HEK293 (cell line): Measurements from ENCODE around the gene TAF5.

Experiments used
- CTCF ChIA-PET: fragments of 350-600 bp; formaldehyde crosslinking; extraction: SDS; loops from one replicate; lab custom pipeline; 2021; ENCODE audit warnings: antibody characterized with exemption; lab: Yijun Ruan, JAX
- POLR2A ChIA-PET: fragments of 300-600 bp; formaldehyde crosslinking; extraction: SDS; loops from one replicate; lab custom pipeline; 2020; ENCODE audit warnings: antibody characterized with exemption, inconsistent platforms; lab: Yijun Ruan, JAX
- H3K27ac ChIP-seq: fragments of 200-500 bp; sonication (Bioruptor generic); 2 replicates; pipeline ENCODE4 v1.5.1; 2014; ENCODE audit warnings: low read depth, low read length, control low read depth, inconsistent platforms; ENCODE audit errors: extremely low read depth
- H3K36me3 ChIP-seq, 2 experiments: fragments of 200-500 bp in 1 of 2; sonication (Bioruptor generic) in 1 of 2; 1 replicate in 1 of 2; 2 replicates in 1 of 2; pipeline ENCODE4 v1.5.1; 2014 to 2017; ENCODE audit warnings: inconsistent platforms in 2 of 2, low read length in 2 of 2; ENCODE audit not compliant: control insufficient read depth in 2 of 2, insufficient read depth in 1 of 2
- H3K4me1 ChIP-seq: fragments of 200-500 bp; sonication (Bioruptor generic); 2 replicates; pipeline ENCODE4 v1.5.1; 2014; ENCODE audit warnings: mild to moderate bottlenecking, low read length, inconsistent platforms; ENCODE audit not compliant: control insufficient read depth, insufficient read depth
- H3K4me3 ChIP-seq: 2 replicates; pipeline ENCODE4 v1.5.1; 2011; ENCODE audit warnings: low read depth, mild to moderate bottlenecking, control low read depth, low read length, moderate library complexity
- H3K9me3 ChIP-seq: fragments of 200-500 bp; sonication (Bioruptor generic); 2 replicates; pipeline ENCODE4 v1.5.1; 2014; ENCODE audit warnings: low read depth, low read length, inconsistent platforms; ENCODE audit not compliant: control insufficient read depth, insufficient read depth
- BCL11B ChIP-seq: fragments of 450-650 bp; formaldehyde crosslinking; IDR thresholded peaks from 2 replicates; pipeline ENCODE4 v1.5.1; 2016; ENCODE audit warnings: low read depth, missing biosample characterization, missing genetic modification characterization
- EGR2 ChIP-seq: fragments of 450-650 bp; formaldehyde crosslinking; IDR thresholded peaks from 2 replicates; pipeline ENCODE4 v1.5.1; 2016; ENCODE audit warnings: low read depth, missing biosample characterization, missing genetic modification characterization
- GFI1B ChIP-seq: fragments of 450-650 bp; formaldehyde crosslinking; IDR thresholded peaks from 2 replicates; pipeline ENCODE4 v1.5.1; 2016; ENCODE audit warnings: missing biosample characterization, missing genetic modification characterization
- HOXD13 ChIP-seq: sonication (generic); formaldehyde crosslinking; IDR thresholded peaks from 2 replicates; pipeline ENCODE4 v1.8.0; 2022; ENCODE audit warnings: missing genetic modification reagents, borderline replicate concordance
- KLF8 ChIP-seq: fragments of 450-650 bp; formaldehyde crosslinking; IDR thresholded peaks from 2 replicates; pipeline ENCODE4 v1.5.1; 2016; ENCODE audit warnings: missing biosample characterization, missing genetic modification characterization
- MYNN ChIP-seq: fragments of 450-650 bp; formaldehyde crosslinking; IDR thresholded peaks from 2 replicates; pipeline ENCODE4 v1.5.1; 2016; ENCODE audit warnings: missing biosample characterization, missing genetic modification characterization, borderline replicate concordance
- OVOL3 ChIP-seq: fragments of 450-650 bp; formaldehyde crosslinking; IDR thresholded peaks from 2 replicates; pipeline ENCODE4 v1.5.1; 2016; ENCODE audit warnings: missing biosample characterization, missing genetic modification characterization
- PBX3 ChIP-seq: sonication (generic); formaldehyde crosslinking; IDR thresholded peaks from 2 replicates; pipeline ENCODE4 v1.8.1; 2022; ENCODE audit warnings: mild to moderate bottlenecking, moderate library complexity, missing genetic modification reagents
- REPIN1 ChIP-seq: fragments of 450-650 bp; formaldehyde crosslinking; IDR thresholded peaks from 2 replicates; pipeline ENCODE4 v1.5.1; 2017; ENCODE audit warnings: missing biosample characterization, missing genetic modification characterization, low read depth
- SALL2 ChIP-seq: fragments of 450-650 bp; formaldehyde crosslinking; IDR thresholded peaks from 2 replicates; pipeline ENCODE4 v1.5.0; 2017; ENCODE audit warnings: missing biosample characterization, mild to moderate bottlenecking, missing genetic modification characterization, borderline replicate concordance
- SP7 ChIP-seq: fragments of 450-650 bp; formaldehyde crosslinking; IDR thresholded peaks from 2 replicates; pipeline ENCODE4 v1.5.1; 2016; ENCODE audit warnings: missing biosample characterization, missing genetic modification characterization
- YY2 ChIP-seq: fragments of 450-650 bp; formaldehyde crosslinking; IDR thresholded peaks from 2 replicates; pipeline ENCODE4 v1.5.1; 2016; ENCODE audit warnings: missing biosample characterization, missing genetic modification characterization
- ZBTB20 ChIP-seq: fragments of 450-650 bp; formaldehyde crosslinking; IDR thresholded peaks from 2 replicates; pipeline ENCODE4 v1.5.1; 2016; ENCODE audit warnings: missing biosample characterization, missing genetic modification characterization
- ZFHX2 ChIP-seq: fragments of 450-650 bp; formaldehyde crosslinking; conservative IDR thresholded peaks from 2 replicates; pipeline ENCODE4 v1.5.1; 2016; ENCODE audit warnings: missing biosample characterization, missing genetic modification characterization
- ZIC2 ChIP-seq: fragments of 450-650 bp; formaldehyde crosslinking; IDR thresholded peaks from 2 replicates; pipeline ENCODE4 v1.5.1; 2016; ENCODE audit warnings: missing biosample characterization, missing genetic modification characterization
- ZNF112 ChIP-seq: fragments of 450-650 bp; formaldehyde crosslinking; IDR thresholded peaks from 2 replicates; pipeline ENCODE4 v1.5.0; 2017; ENCODE audit warnings: missing biosample characterization, missing genetic modification characterization
- ZNF157 ChIP-seq: fragments of 450-650 bp; formaldehyde crosslinking; IDR thresholded peaks from 2 replicates; pipeline ENCODE4 v1.5.1; 2016; ENCODE audit warnings: missing biosample characterization, missing genetic modification characterization
- ZNF16 ChIP-seq: fragments of 450-650 bp; formaldehyde crosslinking; IDR thresholded peaks from 2 replicates; pipeline ENCODE4 v1.5.1; 2016; ENCODE audit warnings: low read depth, missing biosample characterization, missing genetic modification characterization
- ZNF248 ChIP-seq: fragments of 450-650 bp; formaldehyde crosslinking; IDR thresholded peaks from 2 replicates; pipeline ENCODE4 v1.5.1; 2017; ENCODE audit warnings: missing biosample characterization, missing genetic modification characterization
- ZNF366 ChIP-seq: fragments of 450-650 bp; formaldehyde crosslinking; conservative IDR thresholded peaks from 2 replicates; pipeline ENCODE4 v1.5.1; 2016; ENCODE audit warnings: missing biosample characterization, missing genetic modification characterization
- ZNF37A ChIP-seq: fragments of 450-650 bp; IDR thresholded peaks from 2 replicates; pipeline ENCODE4 v1.5.1; 2018; ENCODE audit warnings: missing biosample characterization, missing genetic modification characterization
- ZNF423 ChIP-seq: fragments of 450-650 bp; formaldehyde crosslinking; IDR thresholded peaks from 2 replicates; pipeline ENCODE4 v1.5.1; 2016; ENCODE audit warnings: missing biosample characterization, missing genetic modification characterization
- ZNF449 ChIP-seq: fragments of 450-650 bp; formaldehyde crosslinking; IDR thresholded peaks from 2 replicates; pipeline ENCODE4 v1.5.1; 2017; ENCODE audit warnings: missing biosample characterization, mild to moderate bottlenecking, missing genetic modification characterization, moderate library complexity
- ZNF488 ChIP-seq: fragments of 450-650 bp; formaldehyde crosslinking; IDR thresholded peaks from 2 replicates; pipeline ENCODE4 v1.5.1; 2016; ENCODE audit warnings: missing biosample characterization, missing genetic modification characterization
- ZNF530 ChIP-seq: fragments of 450-650 bp; formaldehyde crosslinking; IDR thresholded peaks from 2 replicates; pipeline ENCODE4 v1.5.1; 2016; ENCODE audit warnings: low read depth, missing biosample characterization, missing genetic modification characterization
- ZNF544 ChIP-seq: fragments of 450-650 bp; formaldehyde crosslinking; IDR thresholded peaks from 2 replicates; pipeline ENCODE4 v1.5.0; 2017; ENCODE audit warnings: missing biosample characterization, missing genetic modification characterization
- ZNF555 ChIP-seq: fragments of 450-650 bp; formaldehyde crosslinking; conservative IDR thresholded peaks from 2 replicates; pipeline ENCODE4 v1.5.1; 2017; ENCODE audit warnings: missing biosample characterization, mild to moderate bottlenecking, missing genetic modification characterization, inconsistent platforms
- ZNF561 ChIP-seq: fragments of 450-650 bp; IDR thresholded peaks from 2 replicates; pipeline ENCODE4 v1.5.1; 2018; ENCODE audit warnings: missing biosample characterization, missing genetic modification characterization, borderline replicate concordance
- ZNF585B ChIP-seq: fragments of 450-650 bp; formaldehyde crosslinking; IDR thresholded peaks from 2 replicates; pipeline ENCODE4 v1.5.1; 2016; ENCODE audit warnings: missing biosample characterization, missing genetic modification characterization
- ZNF785 ChIP-seq: fragments of 450-650 bp; formaldehyde crosslinking; IDR thresholded peaks from 2 replicates; pipeline ENCODE4 v1.5.1; 2016; ENCODE audit warnings: missing biosample characterization, missing genetic modification characterization
- ZSCAN23 ChIP-seq: fragments of 450-650 bp; formaldehyde crosslinking; IDR thresholded peaks from 2 replicates; pipeline ENCODE4 v1.5.1; 2016; ENCODE audit warnings: missing biosample characterization, missing genetic modification characterization
- ZXDB ChIP-seq: fragments of 450-650 bp; formaldehyde crosslinking; IDR thresholded peaks from 2 replicates; pipeline ENCODE4 v1.5.1; 2016; ENCODE audit warnings: missing biosample characterization, missing genetic modification characterization
- TF ChIP-seq, protein P1 (sequence below): fragments of 450-650 bp; formaldehyde crosslinking; IDR thresholded peaks from 2 replicates; pipeline ENCODE4 v1.5.1; 2016; ENCODE audit warnings: missing biosample characterization, missing genetic modification characterization
- TF ChIP-seq, protein P2 (sequence below): fragments of 450-650 bp; formaldehyde crosslinking; IDR thresholded peaks from 2 replicates; pipeline ENCODE4 v1.5.1; 2016; ENCODE audit warnings: missing biosample characterization, missing genetic modification characterization

TAF5 gene

GRCh38 chr10:103396067-103396788 lies 28.5 kb downstream of the TAF5 start, which contains the start of the genes ATP5MK and PDCD11:
Gene ATP5MK (minus strand): TSS chr10:103396475. CDS start chr10:103392457, 4,018 bp downstream.
Gene PDCD11 (plus strand): TSS chr10:103396626. CDS start chr10:103398427, 1,801 bp downstream.
- peaks cover 52 to 64% of the 10 kb centered on the region in 2 experiments for H3K36me3 ChIP-seq
- H3K4me3 ChIP-seq, result peak within 1 kb of the TSS; percentile 55
- H3K27ac ChIP-seq, result peak within 1 kb of the TSS; percentile 74
- ChIA-PET POLR2A (interaction anchor here (0.6 to 2.0 kb wide), 10 partner anchors 18 to 337 kb away, joined by 3 to 15 read pairs (median 4); partner anchors contain the start of genes PCGF6 and TAF5), CTCF (interaction anchor here (1.4 kb wide), 1 partner anchor 168 kb away, joined by 4 read pairs; no protein-coding TSS in a partner anchor)
- peaks cover 6% of the 10 kb centered on the region for H3K4me1 ChIP-seq
- H3K9me3 ChIP-seq, result no peaks in the 10 kb centered on the region
- TF ChIP-seq ZNF530 (tag by site-specific recombination) (no peak), PBX3 (CRISPR knock-in tag) (peak; percentile 41; the same call in 1 of the 2 replicates), ZNF112 (tag by site-specific recombination) (no peak), REPIN1 (tag by site-specific recombination) (peak; percentile 33; the same call in 1 of the 2 replicates), MYNN (tag by site-specific recombination) (no peak), ZNF37A (tag by site-specific recombination) (no peak), ZNF488 (tag by site-specific recombination) (no peak), ZNF585B (tag by site-specific recombination) (no peak), ZSCAN23 (tag by site-specific recombination) (peak; percentile 21; the same call in 1 of the 2 replicates), SP7 (tag by site-specific recombination) (peak; percentile 59; the same call in 1 of the 2 replicates), ZNF248 (tag by site-specific recombination) (no peak), ZIC2 (tag by site-specific recombination) (peak; percentile 21; the same call in 1 of the 2 replicates), SALL2 (no peak), ZNF555 (tag by site-specific recombination) (no peak), ZFHX2 (tag by site-specific recombination) (peak; percentile 95), ZNF157 (tag by site-specific recombination) (no peak), ZNF561 (tag by site-specific recombination) (no peak), ZNF785 (tag by site-specific recombination) (no peak), YY2 (no peak), ZNF366 (tag by site-specific recombination) (no peak), ZXDB (tag by site-specific recombination) (peak; percentile 60; the same call in 1 of the 2 replicates), ZNF544 (tag by site-specific recombination) (no peak), OVOL3 (no peak), ZBTB20 (tag by site-specific recombination) (no peak), HOXD13 (CRISPR knock-in tag) (no peak), ZNF423 (no peak), EGR2 (peak; percentile 93), GFI1B (tag by site-specific recombination) (no peak), KLF8 (tag by site-specific recombination) (peak; percentile 18; the same call in 1 of the 2 replicates), ZNF16 (tag by site-specific recombination) (no peak), BCL11B (tag by site-specific recombination) (no peak), ZNF449 (tag by site-specific recombination) (no peak)
- TF ChIP-seq, protein P1, sequence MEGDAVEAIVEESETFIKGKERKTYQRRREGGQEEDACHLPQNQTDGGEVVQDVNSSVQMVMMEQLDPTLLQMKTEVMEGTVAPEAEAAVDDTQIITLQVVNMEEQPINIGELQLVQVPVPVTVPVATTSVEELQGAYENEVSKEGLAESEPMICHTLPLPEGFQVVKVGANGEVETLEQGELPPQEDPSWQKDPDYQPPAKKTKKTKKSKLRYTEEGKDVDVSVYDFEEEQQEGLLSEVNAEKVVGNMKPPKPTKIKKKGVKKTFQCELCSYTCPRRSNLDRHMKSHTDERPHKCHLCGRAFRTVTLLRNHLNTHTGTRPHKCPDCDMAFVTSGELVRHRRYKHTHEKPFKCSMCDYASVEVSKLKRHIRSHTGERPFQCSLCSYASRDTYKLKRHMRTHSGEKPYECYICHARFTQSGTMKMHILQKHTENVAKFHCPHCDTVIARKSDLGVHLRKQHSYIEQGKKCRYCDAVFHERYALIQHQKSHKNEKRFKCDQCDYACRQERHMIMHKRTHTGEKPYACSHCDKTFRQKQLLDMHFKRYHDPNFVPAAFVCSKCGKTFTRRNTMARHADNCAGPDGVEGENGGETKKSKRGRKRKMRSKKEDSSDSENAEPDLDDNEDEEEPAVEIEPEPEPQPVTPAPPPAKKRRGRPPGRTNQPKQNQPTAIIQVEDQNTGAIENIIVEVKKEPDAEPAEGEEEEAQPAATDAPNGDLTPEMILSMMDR (tag by site-specific recombination), result peak; percentile 86
- TF ChIP-seq, protein P2, sequence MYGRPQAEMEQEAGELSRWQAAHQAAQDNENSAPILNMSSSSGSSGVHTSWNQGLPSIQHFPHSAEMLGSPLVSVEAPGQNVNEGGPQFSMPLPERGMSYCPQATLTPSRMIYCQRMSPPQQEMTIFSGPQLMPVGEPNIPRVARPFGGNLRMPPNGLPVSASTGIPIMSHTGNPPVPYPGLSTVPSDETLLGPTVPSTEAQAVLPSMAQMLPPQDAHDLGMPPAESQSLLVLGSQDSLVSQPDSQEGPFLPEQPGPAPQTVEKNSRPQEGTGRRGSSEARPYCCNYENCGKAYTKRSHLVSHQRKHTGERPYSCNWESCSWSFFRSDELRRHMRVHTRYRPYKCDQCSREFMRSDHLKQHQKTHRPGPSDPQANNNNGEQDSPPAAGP (tag by site-specific recombination), result peak; percentile 23; the same call in 1 of the 2 replicates
